Ovary (tissue), 9 donors: ENCODE results near the gene RASGRP3. TPM values are rescaled to one million over a fixed set of nuclear protein-coding genes. Genes with fewer than 3 reads are reported as not detected.

ENCODE experiments used
- DNase-seq, 5 donors: peaks; one replicate each; pipeline ENCODE4 v3.0.0-alpha.2; 2019 to 2020
- H3K27ac ChIP-seq, 2 donors: fragments of 200-600 bp; one replicate each; pipeline versions ENCODE4 v1.5.1 to v1.8.0; 2019 to 2022
- H3K27me3 ChIP-seq: fragments of 200-600 bp; one replicate; pipeline ENCODE4 v1.8.0; 2022
- H3K36me3 ChIP-seq: fragments of 200-600 bp; sonication (generic); one replicate; pipeline ENCODE4 v1.5.1; 2019
- H3K4me1 ChIP-seq: one replicate; pipeline ENCODE4 v1.8.1; 2013; ENCODE audit warnings: mild to moderate bottlenecking, moderate library complexity; ENCODE audit not compliant: insufficient read depth
- H3K4me3 ChIP-seq: fragments of 200-600 bp; sonication (generic); one replicate; pipeline ENCODE4 v1.5.1; 2017
- H3K9me3 ChIP-seq, 2 donors: fragments of 200-600 bp in 1 of 2; sonication (generic) in 1 of 2; one replicate each; pipeline versions ENCODE4 v1.5.1 to v1.8.1; 2013 to 2019; ENCODE audit warnings: mild to moderate bottlenecking in 1 of 2, moderate library complexity in 1 of 2
- EP300 ChIP-seq: sonication (generic); formaldehyde crosslinking; IDR thresholded peaks from one replicate; pipeline ENCODE4 v1.6.1; 2017; ENCODE audit warnings: antibody characterized with exemption
- POLR2A ChIP-seq: fragments of 450-650 bp; IDR thresholded peaks from one replicate; pipeline ENCODE4 v1.6.1; 2017; ENCODE audit warnings: antibody characterized with exemption, mild to moderate bottlenecking, moderate library complexity
- WGBS, 3 donors: extraction: QIAGEN DNeasy Blood & Tissue Kit in 1 of 3; methylation state at CpG; one replicate each; pipeline versions ENCODE4 v1.1.5 to v1.1.7; 2013 to 2017; 5-methylcytosine and 5-hydroxymethylcytosine counted together
- intact Hi-C, 4 donors: fragments of 100-400 bp; cut with DNase I; formaldehyde crosslinking; loops; one replicate each; pipeline versions ENCODE4 v1.11.0 to v1.15.1; 2022 to 2023
- polyA plus RNA-seq, 2 donors: library from polyadenylated mRNA; stranded (reverse); fragments of 200-250 nt in 1 of 2; fragments of 350-450 nt in 1 of 2; fragmentation: Illumina TruSeq in 1 of 2; extraction: RNeasy Lipid Tissue Mini Kit (QIAGEN cat#74804) in 1 of 2; gene quantifications; one replicate each; pipeline ENCODE4 v1.2.3, GENCODE V29; 2013 to 2014
- total RNA-seq, 7 donors: library from RNA; depleted of rRNA in 2 of 7; stranded (reverse); fragments of >200 nt in 2 of 7; fragmentation: NEBNext Ultra II Directional in 3 of 7; extraction: Animal tissue kit (Norgen Biotek cat#: 25700) in 3 of 7; gene quantifications; one replicate each; pipeline versions ENCODE4 v1.1.0 to v1.2.4, GENCODE V29; 2016 to 2023
- TF ChIP-seq, protein P1 (sequence below), 3 donors: fragments of 450-650 bp in 2 of 3; fragments of 200-600 bp in 1 of 3; IDR thresholded peaks; one replicate each; pipeline versions ENCODE4 v1.5.1 to v1.8.0; 2016 to 2022; ENCODE audit warnings: antibody characterized with exemption in 3 of 3, mild to moderate bottlenecking in 1 of 3
- donor health status: DM: no; HTN: no; CAD: no; lungs with moderate emphysema.
- donor health status: DM: no; HTN: no; CAD: no.
- donor health status: Bipolar disorder and iron deficiency.
- donor health status: DM: yes; HTN: yes; CAD: no.
- donor health status: DM: no; HTN: no; CAD: no.
- donor health status: DM: yes; HTN: yes; CAD: no.

The RASGRP3 gene
- total and polyA plus RNA-seq, 9 donors: 1.9 to 6.4 (median 3.0) TPM

DNA sequence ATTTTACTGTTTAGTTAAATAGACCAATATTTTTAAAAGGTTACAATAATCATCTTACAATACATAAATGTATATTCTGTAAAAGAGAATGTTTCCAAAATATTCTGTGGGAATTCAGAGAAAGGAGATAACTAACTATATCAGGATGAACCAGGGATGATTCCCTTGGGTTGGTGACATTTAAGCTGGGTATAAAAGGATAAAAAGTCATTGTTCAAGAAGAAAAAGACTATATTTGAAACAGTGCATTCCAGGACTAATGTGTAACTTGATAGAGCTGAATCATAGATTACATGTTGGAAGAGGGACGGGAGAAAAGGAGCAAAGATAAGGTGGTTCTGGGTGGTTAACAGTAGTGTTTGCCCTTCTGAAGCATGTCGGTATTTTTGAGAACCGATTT lies 10.1 kb downstream of the RASGRP3 start:
- Histone ChIP-seq H3K36me3 (no peaks in the 10 kb centered on the region), H3K4me3 (no peak overlapping the region), H3K9me3 (no peaks in the 10 kb centered on the region), H3K27ac (no peak overlapping the region), H3K27me3 (no peaks in the 10 kb centered on the region), H3K4me1 (no peaks in the 10 kb centered on the region)
- intact Hi-C loops: no loop called here
- no peak for DNase-seq
- whole genome bisulfite sequencing, 3 donors: 76 to 95% (median 94%) methylated on average over 3 of the region's 3 CpGs
- TF ChIP-seq, protein P1, sequence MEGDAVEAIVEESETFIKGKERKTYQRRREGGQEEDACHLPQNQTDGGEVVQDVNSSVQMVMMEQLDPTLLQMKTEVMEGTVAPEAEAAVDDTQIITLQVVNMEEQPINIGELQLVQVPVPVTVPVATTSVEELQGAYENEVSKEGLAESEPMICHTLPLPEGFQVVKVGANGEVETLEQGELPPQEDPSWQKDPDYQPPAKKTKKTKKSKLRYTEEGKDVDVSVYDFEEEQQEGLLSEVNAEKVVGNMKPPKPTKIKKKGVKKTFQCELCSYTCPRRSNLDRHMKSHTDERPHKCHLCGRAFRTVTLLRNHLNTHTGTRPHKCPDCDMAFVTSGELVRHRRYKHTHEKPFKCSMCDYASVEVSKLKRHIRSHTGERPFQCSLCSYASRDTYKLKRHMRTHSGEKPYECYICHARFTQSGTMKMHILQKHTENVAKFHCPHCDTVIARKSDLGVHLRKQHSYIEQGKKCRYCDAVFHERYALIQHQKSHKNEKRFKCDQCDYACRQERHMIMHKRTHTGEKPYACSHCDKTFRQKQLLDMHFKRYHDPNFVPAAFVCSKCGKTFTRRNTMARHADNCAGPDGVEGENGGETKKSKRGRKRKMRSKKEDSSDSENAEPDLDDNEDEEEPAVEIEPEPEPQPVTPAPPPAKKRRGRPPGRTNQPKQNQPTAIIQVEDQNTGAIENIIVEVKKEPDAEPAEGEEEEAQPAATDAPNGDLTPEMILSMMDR (IDR thresholded peaks at IDR 0.05): no peak
- TF ChIP-seq EP300 (no peak), POLR2A (no peak)

DNA sequence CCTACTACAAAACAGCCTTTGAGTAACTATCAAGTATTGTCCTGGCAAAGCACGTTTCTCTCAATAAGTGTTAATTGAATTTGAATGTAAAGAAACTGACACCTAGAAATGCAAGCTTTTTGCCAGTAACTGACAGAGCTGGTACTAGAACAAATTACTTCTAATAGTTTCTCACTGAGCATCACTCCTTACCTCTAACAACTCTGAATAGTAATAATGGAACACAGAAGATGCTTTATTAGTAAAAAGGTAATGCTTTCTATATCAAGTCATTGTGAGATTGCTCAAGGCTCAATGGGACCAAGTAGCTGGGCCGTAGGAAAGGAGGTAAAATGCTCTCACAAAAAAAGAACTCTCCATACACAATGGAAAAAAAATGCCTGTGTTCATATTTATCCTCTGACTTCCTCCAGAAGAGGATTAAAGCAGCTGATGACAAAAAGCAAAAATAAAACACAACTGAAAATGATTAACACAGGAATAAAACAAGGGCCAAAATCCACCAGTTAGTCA lies 11.8 kb downstream of the RASGRP3 start:
- 77 to 87% (median 81%) methylated on average over 2 of the region's 2 CpGs for WGBS, 3 donors
- H3K9me3 ChIP-seq: no peaks in the 10 kb centered on the region
- H3K27me3 ChIP-seq: no peaks in the 10 kb centered on the region
- H3K4me1 ChIP-seq: no peaks in the 10 kb centered on the region
- no peak for DNase-seq
- TF ChIP-seq, protein P1 (IDR thresholded peaks at IDR 0.05): no peak
- TF ChIP-seq EP300 (no peak), POLR2A (no peak)
- H3K36me3 ChIP-seq: no peaks in the 10 kb centered on the region
- H3K27ac ChIP-seq: no peak overlapping the region
- intact Hi-C loops: no loop called here
- H3K4me3 ChIP-seq: no peak overlapping the region

DNA sequence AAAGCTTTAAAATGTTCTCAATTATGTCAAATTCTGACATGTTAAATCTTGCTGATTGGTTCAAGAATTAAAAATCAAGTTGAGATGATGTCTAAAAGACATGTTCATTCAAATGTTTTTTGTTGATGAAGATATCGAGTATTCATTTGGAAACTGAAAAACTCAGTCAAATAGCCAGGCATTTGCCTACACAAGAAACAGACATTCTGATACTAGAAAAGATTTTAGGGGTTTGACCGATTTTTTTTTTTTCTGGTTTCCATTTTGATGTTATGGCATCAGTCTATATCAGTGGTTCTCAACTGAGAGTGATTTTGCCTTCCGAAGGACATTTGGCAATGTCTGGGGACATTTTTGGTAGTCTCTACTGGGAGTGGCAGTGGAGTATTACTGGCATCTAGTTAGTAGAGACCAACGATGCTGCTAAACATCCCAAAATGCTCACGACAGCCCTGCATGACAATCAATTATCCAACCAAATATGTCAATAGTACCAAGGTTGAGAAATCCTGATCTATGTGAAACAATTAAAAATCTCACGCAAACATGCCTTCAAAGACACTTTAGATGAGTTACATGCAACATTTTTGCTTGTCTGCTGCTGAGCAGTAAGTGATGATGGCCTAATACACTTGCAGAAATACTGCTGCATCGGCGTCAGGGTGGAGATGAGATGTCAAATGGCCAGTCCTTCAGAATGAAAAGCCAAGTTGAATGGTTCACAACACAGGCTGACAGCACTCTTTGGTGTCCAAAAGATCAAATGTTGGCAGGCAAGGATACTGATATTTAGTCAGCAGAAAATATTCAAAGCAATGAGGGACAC lies 12.5 kb downstream of the RASGRP3 start:
- 85 to 96% (median 93%) methylated on average over 8 of the region's 8 CpGs for WGBS, 3 donors
- intact Hi-C loops: no loop called here
- no peak for DNase-seq

DNA sequence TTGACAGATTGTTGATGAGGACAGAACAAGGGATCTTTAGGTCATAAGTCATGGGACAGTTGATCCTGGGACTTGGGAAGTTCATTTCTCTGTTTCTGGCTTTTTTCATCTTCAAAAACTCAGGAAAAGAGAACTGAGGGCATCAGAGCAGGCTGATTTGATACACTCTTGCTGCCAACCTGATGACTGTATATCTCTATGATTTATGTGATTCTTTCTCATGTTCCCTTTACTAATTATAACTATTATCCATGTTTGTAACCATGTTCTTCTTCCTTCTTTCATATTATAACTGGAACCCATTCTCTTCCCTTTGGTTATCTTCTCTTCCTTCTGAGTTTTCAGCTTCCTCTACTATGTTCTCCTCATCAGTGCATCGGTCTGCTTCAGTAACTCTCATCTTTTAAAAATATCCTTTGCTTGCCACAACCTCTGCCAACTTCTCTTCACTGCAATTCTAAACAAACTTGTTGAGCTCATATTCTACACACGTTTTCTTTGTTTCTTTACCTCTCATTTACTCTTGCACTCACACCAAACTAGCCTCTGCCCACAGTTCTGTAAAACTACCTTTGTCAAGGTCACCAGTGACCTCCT lies 13.5 kb downstream of the RASGRP3 start:
- Histone ChIP-seq H3K9me3 (no peaks in the 10 kb centered on the region), H3K27ac (no peak overlapping the region), H3K27me3 (no peaks in the 10 kb centered on the region), H3K4me3 (no peak overlapping the region), H3K4me1 (no peaks in the 10 kb centered on the region), H3K36me3 (no peaks in the 10 kb centered on the region)
- intact Hi-C loops: no loop called here
- WGBS, 3 donors: 45 to 57% (median 53%) methylated on average over 2 of the region's 2 CpGs
- DNase-seq: no peak
- TF ChIP-seq POLR2A (no peak), EP300 (no peak)
- TF ChIP-seq, protein P1 (IDR thresholded peaks at IDR 0.05): no peak

More for the DNA sequence above, 12.5 kb downstream of the RASGRP3 start:
- Histone ChIP-seq H3K27me3 (no peaks in the 10 kb centered on the region), H3K4me3 (no peak overlapping the region), H3K9me3 (no peaks in the 10 kb centered on the region), H3K4me1 (no peaks in the 10 kb centered on the region), H3K36me3 (no peaks in the 10 kb centered on the region), H3K27ac (no peak overlapping the region)
- TF ChIP-seq EP300: no peak
- no peak for TF ChIP-seq POLR2A
- TF ChIP-seq, protein P1 (IDR thresholded peaks at IDR 0.05): no peak
